ENCODE results near the gene TULP3. TPM values are rescaled to one million over a fixed set of nuclear protein-coding genes. Genes with fewer than 3 reads are reported as not detected.

Gene TULP3
- total RNA-seq, 2 donors from 2014 or later, result 9.3 to 10.2 TPM

- peaks cover 1% of the 10 kb centered on the region for H3K9me3 Mint-ChIP-seq
- H3K36me3 Mint-ChIP-seq (ENCODE audit: low read depth), result no peaks in the 10 kb centered on the region
- H3K4me1 Mint-ChIP-seq, result no peaks in the 10 kb centered on the region
- H3K27ac Mint-ChIP-seq, result no peak overlapping the region
- H3K4me3 Mint-ChIP-seq, result no peak overlapping the region
- ATAC-seq (replicated peaks), result no peak
- H3K27me3 Mint-ChIP-seq, result peaks cover 4% of the 10 kb centered on the region
These were observed 94.0 kb downstream of the TULP3 start for GRCh38 chr12:2984698-2985097.

DNA sequence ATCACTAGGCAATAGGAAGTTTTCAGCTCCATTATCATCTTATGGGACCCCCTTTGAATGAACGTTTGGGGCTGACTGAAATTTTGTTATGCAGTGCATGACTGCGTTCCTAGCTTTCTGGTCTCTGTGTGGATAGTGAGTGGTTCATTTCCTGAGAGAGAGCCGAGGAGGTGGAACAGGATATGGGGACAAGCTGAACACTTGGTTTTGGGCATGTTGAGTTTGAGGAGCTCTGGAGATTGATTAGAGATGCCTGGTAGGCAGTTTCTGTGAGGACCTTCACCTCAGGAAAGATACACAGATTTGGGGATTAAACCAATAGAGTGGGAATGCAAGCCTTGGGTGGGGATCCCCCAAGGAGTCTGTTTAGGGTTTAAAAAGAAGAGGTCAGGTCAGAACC, 96.2 kb downstream of the TULP3 start:
- Mint-ChIP-seq H3K9me3 (peaks cover 5% of the 10 kb centered on the region), H3K27ac (no peak overlapping the region), H3K4me3 (no peak overlapping the region), H3K36me3 (ENCODE audit: low read depth) (no peaks in the 10 kb centered on the region), H3K4me1 (no peaks in the 10 kb centered on the region), H3K27me3 (peaks cover 4% of the 10 kb centered on the region)
- ATAC-seq (replicated peaks), result no peak

- peaks cover 5% of the 10 kb centered on the region for H3K9me3 Mint-ChIP-seq
These were observed 97.8 kb downstream of the TULP3 start for GRCh38 chr12:2988494-2988893.

More at GRCh38 chr12:2988494-2988893, 97.8 kb downstream of the TULP3 start:
- H3K27ac Mint-ChIP-seq, result no peak overlapping the region
- no peaks in the 10 kb centered on the region for H3K36me3 Mint-ChIP-seq (ENCODE audit: low read depth)
- H3K4me1 Mint-ChIP-seq, result no peaks in the 10 kb centered on the region
- H3K4me3 Mint-ChIP-seq, result no peak overlapping the region
- ATAC-seq (replicated peaks), result no peak
- peaks cover 4% of the 10 kb centered on the region for H3K27me3 Mint-ChIP-seq

Other genes starting within 250 kb of the TULP3 start
- 100 to 1,000 TPM in 1 of 2 donors, 10 to 100 TPM in 1; 78.9 to 166 TPM for gene FKBP4, start 95.9 kb upstream of the TULP3 start, total RNA-seq
- gene ITFG2, start 78.2 kb upstream of the TULP3 start, total RNA-seq, result 10 to 100 TPM; 34.8 to 43.8 TPM
- gene NRIP2, start 55.9 kb upstream of the TULP3 start, total RNA-seq, result not detected
- gene TEX52, start 33.9 kb upstream of the TULP3 start, total RNA-seq, result under 1 TPM in 1 of 2 donors, not detected in 1; 0.35 TPM
- 100 to 1,000 TPM in 1 of 2 donors, 10 to 100 TPM in 1; 73.8 to 134 TPM for gene FOXM1, start 13.7 kb upstream of the TULP3 start, total RNA-seq
- gene RHNO1, start 13.7 kb upstream of the TULP3 start, total RNA-seq, result 10 to 100 TPM; 39.4 to 52.3 TPM
- gene TEAD4, start 68.5 kb downstream of the TULP3 start, total RNA-seq, result 1 to 10 TPM; 3.1 to 3.7 TPM
- 1 to 10 TPM in 1 of 2 donors, under 1 TPM in 1; 0.65 to 2.7 TPM for gene TSPAN9, start 186.5 kb downstream of the TULP3 start, total RNA-seq